HG02678 (cell line): ENCODE data around the gene ARL15.

Experiments used
- ATAC-seq: cut with Tn5 transposase; IDR thresholded peaks from one replicate; pipeline ENCODE4 v1.9.1; 2021; ENCODE audit warnings: mild to moderate bottlenecking, moderate library complexity; ENCODE audit not compliant: unreplicated experiment

ARL15 gene

GRCh38 chr5:54254482-54255198 lies 55.7 kb downstream of the ARL15 start:
- no peak for ATAC-seq

- no peak for ATAC-seq
Observed at GRCh38 chr5:54251981-54252380, 58.4 kb downstream of the ARL15 start.

- ATAC-seq: no peak
Observed at GRCh38 chr5:54249210-54250028, 61.0 kb downstream of the ARL15 start.

GRCh38 chr5:54247226-54247625 lies 63.1 kb downstream of the ARL15 start:
- no peak for ATAC-seq

- ATAC-seq: peak; percentile 49
Observed at GRCh38 chr5:54243483-54244080, 66.8 kb downstream of the ARL15 start.

- ATAC-seq: no peak
Observed at GRCh38 chr5:54242297-54242696, 68.1 kb downstream of the ARL15 start.

GRCh38 chr5:54234304-54234933 lies 76.0 kb downstream of the ARL15 start:
- no peak for ATAC-seq

- ATAC-seq: no peak
Observed at GRCh38 chr5:54230936-54231685, 79.3 kb downstream of the ARL15 start.

GRCh38 chr5:54229041-54229780 lies 81.2 kb downstream of the ARL15 start:
- ATAC-seq: peak; percentile 93

GRCh38 chr5:54227759-54228158 lies 82.6 kb downstream of the ARL15 start:
- no peak for ATAC-seq

GRCh38 chr5:54227109-54227508 lies 83.3 kb downstream of the ARL15 start:
- no peak for ATAC-seq

- no peak for ATAC-seq
Observed at GRCh38 chr5:54226215-54226614, 84.2 kb downstream of the ARL15 start.

- ATAC-seq: no peak
Observed at GRCh38 chr5:54224103-54224826, 86.1 kb downstream of the ARL15 start.

- ATAC-seq: no peak
Observed at GRCh38 chr5:54222336-54222735, 88.0 kb downstream of the ARL15 start.

GRCh38 chr5:54221135-54221534 lies 89.2 kb downstream of the ARL15 start:
- no peak for ATAC-seq

GRCh38 chr5:54220230-54221040 lies 89.9 kb downstream of the ARL15 start:
- no peak for ATAC-seq

- ATAC-seq: peak; percentile 81
Observed at GRCh38 chr5:54217826-54218503, 92.4 kb downstream of the ARL15 start.

GRCh38 chr5:54215233-54215736 lies 95.1 kb downstream of the ARL15 start:
- no peak for ATAC-seq
